Activated naive CD4-positive, alpha-beta T cell treated with anti-CD3 and anti-CD28 coated beads, Interleukin-2, amount 50 U/mL, for 72 hours (primary cell): ENCODE measurements around the gene ZSWIM1. TPM values are rescaled to one million over a fixed set of nuclear protein-coding genes. Genes with fewer than 3 reads are reported as not detected.

Experiments used
- ATAC-seq, 2 donors: fragments of 150-1000 bp; cut with Tn5 transposase; 2 replicates each; pipeline ENCODE4 v1.10.0; 2021; ENCODE audit warnings: mild to moderate bottlenecking in 2 of 2, moderate library complexity in 2 of 2
- DNase-seq, 2 donors: peaks; one replicate each; pipeline ENCODE4 v3.0.0; 2021 to 2022; ENCODE audit warnings: low spot score in 2 of 2
- H3K27ac Mint-ChIP-seq, 2 donors: one replicate each; pipeline ENCODE4 v1.8.0; 2022; ENCODE audit warnings: mild to moderate bottlenecking in 2 of 2, mixed read lengths in 2 of 2
- H3K36me3 Mint-ChIP-seq, 2 donors: one replicate each; pipeline ENCODE4 v1.8.0; 2022; ENCODE audit warnings: mixed read lengths in 2 of 2
- H3K9me3 Mint-ChIP-seq, 2 donors: one replicate each; pipeline ENCODE4 v1.8.0; 2022; ENCODE audit warnings: mixed read lengths in 2 of 2
- total RNA-seq, 2 donors: library from RNA; stranded (reverse); gene quantifications; one replicate each; pipeline ENCODE4 v1.2.3, GENCODE V29; 2022

ZSWIM1 gene
- total RNA-seq, 2 donors from 2014 or later: 11.3 to 11.9 TPM

DNA sequence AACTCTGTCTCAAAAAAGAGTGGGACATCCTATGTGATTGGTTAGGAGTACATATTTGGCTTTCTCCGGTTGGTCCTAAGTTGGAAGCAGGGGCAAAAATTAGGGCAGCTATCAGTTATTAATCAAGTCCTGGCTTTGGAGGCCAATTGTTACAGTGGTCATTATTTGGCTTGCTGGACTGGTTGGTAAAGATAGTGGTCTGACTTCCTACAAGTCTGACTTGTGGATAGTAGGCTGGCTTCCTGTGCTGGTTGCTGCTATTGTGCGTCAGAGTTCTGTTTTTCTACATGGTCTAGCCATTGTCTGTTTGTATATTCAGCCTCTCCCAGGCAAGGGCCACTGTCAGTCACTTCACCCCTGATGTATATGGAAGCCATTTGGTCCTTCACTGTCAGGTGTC, 30.8 kb upstream of the ZSWIM1 start:
- DNase-seq (no peak), ATAC-seq (no peak)
- Mint-ChIP-seq H3K27ac (peak overlapping the region in 1 of 2 donors; percentile 74), H3K9me3 (no peaks in the 10 kb centered on the region), H3K36me3 (no peaks in the 10 kb centered on the region)

- Mint-ChIP-seq H3K36me3 (no peaks in the 10 kb centered on the region), H3K27ac (peak overlapping the region in 1 of 2 donors; percentile 74), H3K9me3 (no peaks in the 10 kb centered on the region)
- DNase-seq: no peak
- no peak for ATAC-seq
Measured at GRCh38 chr20:45850926-45851325, 30.1 kb upstream of the ZSWIM1 start.

DNA sequence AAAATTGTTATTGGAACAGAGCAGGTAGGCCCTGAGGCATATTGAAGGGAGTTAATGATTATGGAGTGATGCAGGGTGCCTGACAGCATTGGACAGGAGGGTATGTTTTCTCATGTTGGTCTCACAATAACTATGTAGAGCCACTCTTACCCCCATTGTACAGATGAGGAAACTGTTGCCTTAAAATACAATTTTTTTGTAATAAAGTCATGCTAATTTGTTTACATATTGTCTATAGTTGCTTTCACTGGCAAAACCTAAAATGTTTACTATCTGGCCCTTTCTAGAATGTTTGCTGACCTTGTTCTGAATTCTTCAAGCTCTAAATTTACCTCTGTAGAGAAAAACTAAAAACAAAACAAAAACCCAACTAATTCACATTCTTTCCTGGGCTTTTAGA, 29.5 kb upstream of the ZSWIM1 start:
- H3K27ac Mint-ChIP-seq: peak overlapping the region in 1 of 2 donors; percentile 65
- H3K36me3 Mint-ChIP-seq: peaks cover 1 to 2% of the 10 kb centered on the region in 2 donors
- H3K9me3 Mint-ChIP-seq: no peaks in the 10 kb centered on the region
- ATAC-seq (no peak), DNase-seq (no peak)

GRCh38 chr20:45852326-45852725, 28.7 kb upstream of the ZSWIM1 start:
- H3K27ac Mint-ChIP-seq: no peak overlapping the region
- DNase-seq (no peak), ATAC-seq (no peak)

GRCh38 chr20:45853484-45853883, 27.5 kb upstream of the ZSWIM1 start:
- Mint-ChIP-seq H3K36me3 (peaks cover 6 to 17% of the 10 kb centered on the region in 2 donors), H3K9me3 (no peaks in the 10 kb centered on the region), H3K27ac (no peak overlapping the region)
- no peak for DNase-seq
- no peak for ATAC-seq

More at GRCh38 chr20:45852326-45852725, 28.7 kb upstream of the ZSWIM1 start:
- H3K36me3 Mint-ChIP-seq: peaks cover 6 to 7% of the 10 kb centered on the region in 2 donors
- H3K9me3 Mint-ChIP-seq: no peaks in the 10 kb centered on the region

GRCh38 chr20:45857114-45857881, 23.7 kb upstream of the ZSWIM1 start, which contains the start of the genes ACOT8 and ZSWIM3:
ACOT8 (minus strand) TSS chr20:45857392; CDS start chr20:45857315, 77 bp downstream.
ZSWIM3 (plus strand) TSS chr20:45857614; CDS start chr20:45857826, 212 bp downstream.
- Mint-ChIP-seq H3K27ac (peak within 1 kb of the TSS; percentile 97 to 98), H3K36me3 (peaks cover 6 to 18% of the 10 kb centered on the region in 2 donors), H3K9me3 (no peaks in the 10 kb centered on the region)
- peak; percentile 93 to 95 for DNase-seq
- ATAC-seq: peak; percentile 97 to 98

GRCh38 chr20:45857882-45858216, 23.2 kb upstream of the ZSWIM1 start:
- Mint-ChIP-seq H3K36me3 (peaks cover 6 to 18% of the 10 kb centered on the region in 2 donors), H3K9me3 (no peaks in the 10 kb centered on the region), H3K27ac (peak overlapping the region; percentile 97 to 98)
- DNase-seq: no peak
- ATAC-seq: peak; percentile 49 to 61

DNA sequence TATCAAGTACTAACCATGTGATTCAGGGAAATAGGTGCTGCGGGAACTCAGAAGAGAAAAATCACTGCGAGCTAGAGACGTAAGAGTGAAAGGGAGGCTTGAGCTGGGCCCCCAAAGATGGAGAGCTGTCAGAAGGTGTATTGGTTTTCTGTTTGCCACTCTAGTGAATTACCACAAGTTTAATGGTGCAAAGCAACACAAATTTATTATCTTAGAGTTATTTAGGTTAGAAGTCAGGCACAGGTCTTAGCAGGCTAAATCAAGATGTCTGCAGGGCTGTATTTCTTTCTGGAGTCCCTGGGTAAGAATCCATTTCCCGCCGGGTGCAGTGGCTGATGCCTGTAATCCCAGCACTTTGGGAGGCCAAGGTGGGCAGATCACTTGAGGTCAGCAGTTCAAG, 21.1 kb upstream of the ZSWIM1 start:
- Mint-ChIP-seq H3K27ac (no peak overlapping the region), H3K36me3 (peaks cover 6 to 18% of the 10 kb centered on the region in 2 donors), H3K9me3 (no peaks in the 10 kb centered on the region)
- no peak for ATAC-seq
- DNase-seq: no peak

- H3K27ac Mint-ChIP-seq: no peak overlapping the region
- ATAC-seq: no peak
- DNase-seq: no peak
- H3K36me3 Mint-ChIP-seq: peaks cover 6 to 18% of the 10 kb centered on the region in 2 donors
- no peaks in the 10 kb centered on the region for H3K9me3 Mint-ChIP-seq
Measured at GRCh38 chr20:45860560-45861220, 20.3 kb upstream of the ZSWIM1 start.

- DNase-seq: no peak
- no peak for ATAC-seq
- H3K36me3 Mint-ChIP-seq: peaks cover 5 to 16% of the 10 kb centered on the region in 2 donors
- H3K9me3 Mint-ChIP-seq: no peaks in the 10 kb centered on the region
- H3K27ac Mint-ChIP-seq: no peak overlapping the region
Measured at GRCh38 chr20:45861221-45862075, 19.6 kb upstream of the ZSWIM1 start.

DNA sequence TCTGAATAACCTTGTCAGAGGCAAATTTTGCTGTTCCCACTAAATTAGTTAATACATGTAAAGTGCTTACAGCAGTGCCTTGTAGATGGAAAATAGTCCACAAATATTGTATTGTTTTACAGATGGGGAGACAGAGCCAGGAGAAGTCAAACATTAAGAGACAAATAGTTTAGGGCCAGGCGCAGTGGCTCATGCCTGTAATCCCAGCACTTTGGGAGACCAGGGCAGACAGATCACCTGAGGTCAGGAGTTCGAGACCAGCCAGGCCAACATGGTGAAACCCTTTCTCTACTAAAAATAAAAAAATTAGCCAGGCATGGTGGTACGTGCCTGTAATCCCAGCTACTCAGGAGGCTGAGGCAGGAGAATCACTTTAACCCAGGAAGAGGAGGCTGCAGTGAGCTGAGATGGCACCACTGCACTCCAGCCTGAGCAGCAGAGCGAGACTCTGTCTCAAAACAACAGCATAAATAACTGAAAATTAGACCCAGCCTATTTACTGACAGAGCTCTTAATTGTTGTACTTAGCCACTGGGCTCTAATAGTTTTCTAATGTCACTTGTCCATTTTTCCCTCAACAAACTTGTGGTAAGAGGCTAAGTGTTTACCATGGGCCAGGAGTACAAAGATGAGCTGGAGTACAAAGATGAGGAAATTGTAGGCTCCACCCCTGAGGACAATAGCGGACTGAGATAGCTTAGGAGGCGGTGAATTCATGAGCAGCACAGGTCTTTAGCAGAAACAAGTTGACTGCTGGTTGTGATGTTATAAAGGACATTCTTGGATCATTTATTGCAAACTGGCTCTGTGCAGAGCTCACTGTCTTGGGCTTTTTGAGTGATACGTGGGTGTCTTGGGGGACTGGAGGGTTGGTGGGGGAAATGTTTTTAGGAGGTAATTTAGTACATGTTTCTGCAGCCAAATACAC, 17.2 kb upstream of the ZSWIM1 start:
- Mint-ChIP-seq H3K36me3 (no peaks in the 10 kb centered on the region), H3K27ac (no peak overlapping the region), H3K9me3 (no peaks in the 10 kb centered on the region)
- DNase-seq (no peak), ATAC-seq (no peak)

- no peaks in the 10 kb centered on the region for H3K36me3 Mint-ChIP-seq
- H3K9me3 Mint-ChIP-seq: no peaks in the 10 kb centered on the region
- peak overlapping the region in 1 of 2 donors; percentile 65 for H3K27ac Mint-ChIP-seq
- ATAC-seq: no peak
- no peak for DNase-seq
Measured at GRCh38 chr20:45866454-45866853, 14.6 kb upstream of the ZSWIM1 start.

- Mint-ChIP-seq H3K9me3 (no peaks in the 10 kb centered on the region), H3K27ac (no peak overlapping the region), H3K36me3 (peaks cover 0 to 3% of the 10 kb centered on the region in 2 donors)
- DNase-seq: no peak
- no peak for ATAC-seq
Measured at GRCh38 chr20:45867136-45867818, 13.8 kb upstream of the ZSWIM1 start.

DNA sequence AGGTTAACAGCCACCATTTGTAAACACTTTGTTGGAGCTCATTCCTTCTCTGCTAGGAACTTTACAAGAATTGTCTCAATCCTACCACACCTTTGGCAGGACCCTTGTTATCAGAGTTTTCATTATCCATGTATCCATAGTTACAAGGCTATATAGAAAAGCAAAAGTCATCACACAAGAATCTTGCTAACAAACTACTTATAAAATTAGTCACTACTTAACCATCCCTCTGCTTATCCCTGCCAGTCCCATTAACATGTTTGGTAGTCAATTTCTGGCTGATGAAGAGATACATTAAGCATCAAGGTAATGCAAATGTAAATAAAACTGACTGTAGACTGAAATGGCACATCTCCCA, 13.2 kb upstream of the ZSWIM1 start:
- ATAC-seq: no peak
- no peaks in the 10 kb centered on the region for H3K9me3 Mint-ChIP-seq
- no peak overlapping the region for H3K27ac Mint-ChIP-seq
- DNase-seq: no peak
- H3K36me3 Mint-ChIP-seq: peaks cover 0 to 5% of the 10 kb centered on the region in 2 donors

GRCh38 chr20:45872626-45873025, 8.4 kb upstream of the ZSWIM1 start:
- H3K9me3 Mint-ChIP-seq: no peaks in the 10 kb centered on the region
- ATAC-seq (no peak), DNase-seq (no peak)
- peaks cover 0 to 5% of the 10 kb centered on the region in 2 donors for H3K36me3 Mint-ChIP-seq
- no peak overlapping the region for H3K27ac Mint-ChIP-seq
